UCSD-AML1 (cell line): ENCODE data around the gene RASGRP4.
"Not testable (repeated sequence)": the region's sequence is repeated elsewhere in the genome, so short reads cannot be mapped to it uniquely, and the experiment has no call there.

Experiments used
- DNase-seq: peaks from one replicate; lab custom pipeline; 2025; ENCODE audit not compliant: unreplicated experiment; lab: John Stamatoyannopoulos, UW

Gene RASGRP4, protein sequence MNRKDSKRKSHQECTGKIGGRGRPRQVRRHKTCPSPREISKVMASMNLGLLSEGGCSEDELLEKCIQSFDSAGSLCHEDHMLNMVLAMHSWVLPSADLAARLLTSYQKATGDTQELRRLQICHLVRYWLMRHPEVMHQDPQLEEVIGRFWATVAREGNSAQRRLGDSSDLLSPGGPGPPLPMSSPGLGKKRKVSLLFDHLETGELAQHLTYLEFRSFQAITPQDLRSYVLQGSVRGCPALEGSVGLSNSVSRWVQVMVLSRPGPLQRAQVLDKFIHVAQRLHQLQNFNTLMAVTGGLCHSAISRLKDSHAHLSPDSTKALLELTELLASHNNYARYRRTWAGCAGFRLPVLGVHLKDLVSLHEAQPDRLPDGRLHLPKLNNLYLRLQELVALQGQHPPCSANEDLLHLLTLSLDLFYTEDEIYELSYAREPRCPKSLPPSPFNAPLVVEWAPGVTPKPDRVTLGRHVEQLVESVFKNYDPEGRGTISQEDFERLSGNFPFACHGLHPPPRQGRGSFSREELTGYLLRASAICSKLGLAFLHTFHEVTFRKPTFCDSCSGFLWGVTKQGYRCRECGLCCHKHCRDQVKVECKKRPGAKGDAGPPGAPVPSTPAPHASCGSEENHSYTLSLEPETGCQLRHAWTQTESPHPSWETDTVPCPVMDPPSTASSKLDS

DNA sequence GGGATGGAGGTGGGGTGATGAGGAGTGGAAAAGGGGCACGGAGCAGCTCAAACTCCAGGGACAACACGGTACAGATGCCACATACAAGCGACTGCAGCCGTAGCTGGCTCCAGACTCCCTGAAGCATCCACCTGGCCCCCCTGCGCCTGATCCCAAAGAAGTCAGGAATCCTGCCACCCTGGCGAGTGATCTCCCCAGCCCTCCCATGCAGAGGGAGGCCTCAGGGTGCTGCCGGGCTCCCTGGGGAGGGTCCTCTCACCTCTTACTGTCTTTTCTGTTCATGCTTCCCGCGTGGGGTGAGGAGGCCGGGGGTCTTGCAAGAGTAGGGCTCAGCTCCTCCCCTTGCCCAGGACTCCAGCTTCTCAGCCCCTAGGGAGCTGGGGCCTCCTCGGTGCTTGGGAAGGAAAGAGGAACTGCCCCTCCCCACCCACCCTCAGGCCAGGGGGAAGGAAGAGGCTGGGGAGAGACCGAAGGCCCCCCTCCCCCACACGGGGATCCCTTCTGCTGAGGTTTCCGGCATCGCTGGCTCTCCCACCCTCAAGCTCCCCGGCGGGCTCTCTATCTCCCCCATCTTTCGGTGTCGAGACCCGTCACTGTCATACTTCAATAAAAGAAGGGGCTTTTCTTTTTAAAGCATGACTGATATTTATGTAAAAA, at the start of gene RASGRP4:
RASGRP4 (minus strand) TSS at position 410 of the 657 bp plus-strand sequence; CDS start at position 282, 128 bp downstream.
- peak; percentile 90 for DNase-seq

DNA sequence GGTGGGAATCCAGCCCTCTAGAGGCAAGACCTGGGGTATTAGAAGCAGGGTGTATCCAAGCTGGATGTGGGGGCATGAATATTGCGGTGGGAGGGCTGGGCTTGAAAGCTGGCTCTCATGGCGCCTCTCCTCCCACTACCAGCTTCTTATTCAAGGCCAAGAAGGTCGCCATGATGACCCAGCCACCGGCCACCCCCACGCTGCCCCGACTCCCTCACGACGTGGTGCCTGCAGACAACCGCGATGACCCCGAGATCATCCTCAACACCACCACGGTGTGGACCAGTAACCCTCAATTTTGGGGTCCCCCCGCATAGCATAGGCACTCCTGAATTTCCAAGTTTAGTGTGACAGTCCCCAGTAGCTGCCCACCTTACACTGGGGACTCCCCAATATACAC, 49.2 kb upstream of the RASGRP4 start:
- DNase-seq: no peak

DNA sequence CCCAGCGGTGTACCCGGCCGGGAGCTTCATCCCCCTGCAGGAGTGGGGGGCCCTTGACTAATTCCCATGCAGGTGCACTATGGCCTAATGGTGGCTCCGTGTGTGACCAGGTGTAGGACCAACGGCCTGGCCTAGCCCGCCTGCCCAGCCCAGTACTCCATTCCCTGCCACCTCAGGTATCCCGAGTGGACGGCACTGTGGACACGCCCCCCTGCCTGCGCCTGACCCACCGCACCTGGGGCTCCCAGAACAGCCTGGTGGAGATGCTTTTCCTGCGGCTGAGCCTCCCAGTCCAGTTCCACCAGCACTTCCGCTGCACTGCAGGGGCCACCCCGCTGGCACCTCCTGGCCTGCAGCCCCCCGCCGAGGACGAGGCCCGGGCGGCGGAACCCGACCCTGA, 47.2 kb upstream of the RASGRP4 start:
- DNase-seq: no peak

DNA sequence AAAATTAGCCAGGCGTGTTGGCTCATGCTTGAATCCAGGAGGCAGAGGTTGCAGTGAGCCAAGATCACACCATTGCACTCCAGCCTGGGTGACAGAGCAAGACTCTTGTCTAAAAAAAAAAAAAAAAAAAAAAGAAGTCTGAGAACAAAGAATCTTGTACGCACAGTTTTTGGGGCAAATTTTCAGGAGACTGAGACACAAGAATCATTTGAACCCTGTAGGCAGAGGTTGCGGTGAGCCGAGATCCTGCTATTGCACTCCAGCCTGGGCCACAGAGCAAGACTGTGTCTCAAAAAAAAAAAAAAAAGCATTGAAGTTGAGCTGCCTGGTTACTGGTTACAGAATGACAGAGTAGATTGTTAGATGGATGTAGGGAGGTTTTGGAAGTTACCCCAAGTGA, 46.7 kb upstream of the RASGRP4 start:
- DNase-seq: not testable (repeated sequence)

DNA sequence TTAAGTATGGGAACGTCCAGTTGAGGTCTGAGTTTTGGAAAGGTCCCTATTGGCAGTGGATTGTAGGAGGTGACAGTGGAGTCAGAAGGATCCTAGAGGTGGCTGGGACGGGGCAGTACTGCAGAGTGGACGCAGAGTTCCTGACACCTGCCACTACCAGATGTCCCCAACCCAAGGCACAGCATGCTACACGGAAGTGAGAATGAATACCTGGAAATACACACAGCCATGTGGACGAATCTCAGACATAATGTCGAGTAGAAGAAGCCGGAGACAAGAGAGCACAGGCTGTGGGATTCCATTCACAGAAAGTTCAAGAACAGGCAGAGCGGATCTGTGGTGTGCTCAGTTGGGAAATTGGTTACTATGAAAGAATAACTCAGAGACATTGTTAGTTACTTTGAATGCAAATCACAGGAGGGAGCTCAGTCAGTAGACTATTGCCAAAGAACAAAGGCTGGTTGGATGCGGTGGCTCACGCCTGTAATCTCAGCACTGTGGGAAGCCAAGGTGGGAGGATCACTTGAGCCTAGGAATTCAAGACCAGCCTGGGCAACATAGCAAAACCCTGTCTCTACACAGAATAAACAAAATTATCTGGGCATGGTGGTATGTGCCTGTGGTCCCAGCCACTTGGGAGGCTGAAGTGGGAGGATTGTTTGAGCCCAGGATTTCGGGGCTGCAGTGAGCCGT, 44.9 kb upstream of the RASGRP4 start:
- DNase-seq: no peak

DNA sequence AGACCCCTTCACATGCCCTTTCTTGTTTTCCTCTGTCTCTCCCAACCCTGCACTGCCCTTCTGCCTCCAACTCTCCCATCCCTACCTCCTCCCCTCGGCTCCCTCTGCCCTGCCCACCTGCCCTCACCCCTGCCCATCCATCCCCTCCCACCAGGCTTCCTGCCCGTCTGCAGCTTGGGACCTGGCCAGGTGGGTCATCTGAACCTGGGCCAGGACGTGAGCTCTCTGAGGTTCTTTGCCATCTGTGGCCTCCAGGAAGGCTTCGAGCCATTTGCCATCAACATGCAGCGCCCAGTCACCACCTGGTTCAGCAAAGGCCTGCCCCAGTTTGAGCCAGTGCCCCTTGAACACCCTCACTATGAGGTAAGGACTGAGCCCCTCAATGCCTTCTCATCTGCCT, 43.1 kb upstream of the RASGRP4 start:
- DNase-seq: no peak

DNA sequence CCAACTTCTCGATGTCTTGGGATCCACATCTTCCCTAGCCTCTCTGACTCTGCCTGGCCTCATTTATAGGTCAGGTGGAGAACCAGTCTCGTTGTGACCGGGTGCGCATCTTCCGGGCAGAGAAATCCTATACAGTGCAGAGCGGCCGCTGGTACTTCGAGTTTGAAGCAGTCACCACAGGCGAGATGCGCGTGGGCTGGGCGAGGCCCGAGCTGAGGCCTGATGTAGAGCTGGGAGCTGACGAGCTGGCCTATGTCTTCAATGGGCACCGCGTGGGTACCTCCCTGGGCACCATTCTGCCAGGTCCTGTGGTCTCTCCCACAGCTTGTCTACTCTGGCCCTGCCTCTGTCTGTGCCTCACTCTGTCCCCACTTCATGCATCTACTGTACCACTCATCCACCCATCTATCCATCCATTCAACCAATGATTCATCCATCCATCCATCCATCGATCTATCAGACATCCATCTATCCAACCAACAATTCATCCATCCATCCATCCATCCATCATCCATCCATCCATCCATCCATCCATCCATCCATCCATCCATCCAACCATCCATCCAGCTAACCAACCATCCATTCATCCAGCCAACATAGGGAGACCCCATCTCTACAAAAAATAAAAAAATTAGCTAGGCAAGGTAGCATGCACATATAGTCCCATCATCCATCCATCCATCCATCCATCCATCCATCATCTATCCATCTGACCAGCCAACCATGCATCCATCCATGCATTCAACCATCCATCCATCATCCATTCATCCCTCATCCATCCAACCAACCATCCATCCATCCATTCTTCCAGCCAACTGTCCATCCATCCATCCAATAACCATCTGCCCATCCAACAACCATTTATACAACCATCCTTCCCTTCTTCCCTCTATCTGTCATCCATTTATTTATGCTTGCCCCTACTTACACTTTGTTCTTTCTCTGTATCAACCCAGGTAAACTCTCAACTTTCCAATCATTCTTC, 41.8 kb upstream of the RASGRP4 start:
- no peak for DNase-seq

DNA sequence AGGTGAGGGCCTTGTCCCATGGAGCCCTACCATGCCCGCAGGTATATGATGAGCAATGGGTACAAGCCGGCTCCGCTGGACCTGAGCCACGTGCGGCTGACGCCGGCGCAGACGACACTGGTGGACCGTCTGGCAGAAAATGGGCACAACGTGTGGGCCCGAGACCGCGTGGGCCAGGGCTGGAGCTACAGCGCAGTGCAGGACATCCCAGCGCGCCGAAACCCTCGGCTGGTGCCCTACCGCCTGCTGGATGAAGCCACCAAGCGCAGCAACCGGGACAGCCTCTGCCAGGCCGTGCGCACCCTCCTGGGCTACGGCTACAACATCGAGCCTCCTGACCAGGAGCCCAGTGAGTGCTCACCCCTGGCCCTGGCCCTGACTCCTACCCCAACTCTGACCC, 40.0 kb upstream of the RASGRP4 start:
- no peak for DNase-seq

DNA sequence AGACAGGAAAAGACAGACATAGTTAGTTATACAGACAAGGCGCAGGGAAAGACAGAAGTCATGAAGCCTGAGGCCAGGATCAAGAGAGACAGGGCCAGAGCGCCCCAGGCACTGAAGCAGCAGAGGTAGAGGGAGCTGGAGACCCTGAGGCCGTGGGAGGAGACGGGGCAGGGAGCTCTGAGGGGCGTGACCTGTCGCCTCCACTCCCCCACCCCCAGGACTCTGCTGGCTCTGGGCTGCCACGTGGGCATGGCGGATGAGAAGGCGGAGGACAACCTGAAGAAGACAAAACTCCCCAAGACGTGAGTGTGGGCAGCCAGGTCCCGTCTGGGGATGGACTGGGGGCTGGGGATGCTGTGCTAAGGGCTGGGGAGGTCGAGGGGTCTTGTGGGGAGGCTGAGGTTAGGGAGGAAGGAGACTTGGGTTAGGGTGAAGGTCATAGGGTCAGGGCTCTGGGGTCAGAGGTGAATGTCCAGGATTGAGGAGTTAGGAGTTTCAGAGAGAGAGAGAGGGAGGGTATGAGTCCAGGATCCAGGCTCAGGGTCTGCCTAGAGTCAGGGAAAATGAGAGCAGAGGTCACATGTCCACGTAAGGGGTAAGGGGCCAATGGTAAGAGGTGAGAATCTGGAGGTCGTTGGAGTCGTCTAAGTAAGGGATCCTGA, 38.5 kb upstream of the RASGRP4 start:
- DNase-seq: no peak

DNA sequence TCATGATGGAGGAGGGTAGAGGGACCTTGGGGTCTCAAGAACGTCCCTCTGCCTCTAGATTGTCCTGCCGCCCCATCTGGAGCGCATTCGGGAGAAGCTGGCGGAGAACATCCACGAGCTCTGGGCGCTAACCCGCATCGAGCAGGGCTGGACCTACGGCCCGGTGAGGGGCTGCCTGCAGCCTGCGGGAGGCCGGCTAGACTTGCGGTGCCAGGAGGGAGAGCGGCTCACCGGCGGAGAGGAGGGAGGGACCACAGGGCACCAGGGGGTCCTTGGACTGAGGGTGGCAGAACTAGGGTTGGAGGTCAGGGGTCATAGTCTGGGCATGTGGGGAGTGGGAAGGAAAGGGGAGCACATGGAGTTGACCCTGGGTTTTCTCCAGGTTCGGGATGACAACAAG, 37.3 kb upstream of the RASGRP4 start:
- no peak for DNase-seq

DNA sequence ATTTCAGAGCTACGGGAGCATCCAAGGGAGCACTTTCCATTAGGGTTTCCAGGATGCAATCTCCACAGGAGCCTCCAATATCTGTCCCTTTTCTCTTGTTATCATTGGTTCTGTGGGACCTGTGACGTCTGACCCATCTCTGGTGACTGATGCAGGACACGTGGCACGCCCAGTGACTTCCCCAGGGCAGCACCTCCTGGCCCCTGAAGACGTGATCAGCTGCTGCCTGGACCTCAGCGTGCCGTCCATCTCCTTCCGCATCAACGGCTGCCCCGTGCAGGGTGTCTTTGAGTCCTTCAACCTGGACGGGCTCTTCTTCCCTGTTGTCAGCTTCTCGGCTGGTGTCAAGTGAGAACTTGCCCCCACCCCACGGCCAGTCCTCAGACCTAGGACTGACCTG, 33.0 kb upstream of the RASGRP4 start:
- DNase-seq: no peak

DNA sequence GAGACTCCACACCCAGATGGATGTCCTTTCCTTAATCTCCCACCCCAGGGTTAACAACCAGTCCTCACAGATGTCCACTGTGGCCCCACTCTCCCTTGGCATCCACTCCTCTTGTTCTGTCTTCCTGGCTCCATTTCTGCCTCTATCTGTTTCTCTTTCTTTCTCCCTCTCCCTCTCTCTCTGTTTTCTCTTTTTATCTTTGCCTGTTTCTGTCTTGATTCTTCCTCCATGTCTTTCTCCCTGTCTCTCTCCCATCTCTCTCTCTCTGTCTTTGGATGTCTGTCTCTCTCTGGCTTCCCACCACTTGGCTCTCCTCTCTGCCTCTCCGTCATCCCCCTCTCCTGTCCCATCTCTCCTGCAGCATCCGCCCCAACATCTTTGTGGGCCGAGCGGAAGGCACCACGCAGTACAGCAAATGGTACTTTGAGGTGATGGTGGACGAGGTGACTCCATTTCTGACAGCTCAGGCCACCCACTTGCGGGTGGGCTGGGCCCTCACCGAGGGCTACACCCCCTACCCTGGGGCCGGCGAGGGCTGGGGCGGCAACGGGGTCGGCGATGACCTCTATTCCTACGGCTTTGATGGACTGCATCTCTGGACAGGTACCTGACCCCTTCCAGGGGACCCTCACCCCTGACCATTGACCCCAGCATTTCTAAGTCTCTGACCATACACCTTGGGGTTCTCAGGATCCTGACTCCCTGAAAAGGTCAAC, 31.8 kb upstream of the RASGRP4 start:
- DNase-seq: no peak

DNA sequence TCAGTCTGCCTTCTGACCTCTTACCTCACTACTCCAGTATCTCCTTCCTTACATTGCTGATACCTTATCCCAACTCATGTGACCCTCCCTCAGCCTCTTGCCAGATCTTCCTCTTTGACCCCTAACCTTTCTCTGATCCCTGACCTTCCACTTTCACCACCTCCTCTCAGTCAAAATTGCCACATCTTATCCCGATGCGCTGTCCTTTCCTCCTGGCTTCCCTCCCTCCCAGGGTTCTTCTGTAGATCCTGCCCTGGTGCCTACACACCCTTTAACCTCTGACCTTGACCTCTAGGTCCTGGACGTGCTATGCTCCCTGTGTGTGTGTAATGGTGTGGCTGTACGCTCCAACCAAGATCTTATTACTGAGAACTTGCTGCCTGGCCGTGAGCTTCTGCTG, 31.2 kb upstream of the RASGRP4 start:
- DNase-seq: no peak

DNA sequence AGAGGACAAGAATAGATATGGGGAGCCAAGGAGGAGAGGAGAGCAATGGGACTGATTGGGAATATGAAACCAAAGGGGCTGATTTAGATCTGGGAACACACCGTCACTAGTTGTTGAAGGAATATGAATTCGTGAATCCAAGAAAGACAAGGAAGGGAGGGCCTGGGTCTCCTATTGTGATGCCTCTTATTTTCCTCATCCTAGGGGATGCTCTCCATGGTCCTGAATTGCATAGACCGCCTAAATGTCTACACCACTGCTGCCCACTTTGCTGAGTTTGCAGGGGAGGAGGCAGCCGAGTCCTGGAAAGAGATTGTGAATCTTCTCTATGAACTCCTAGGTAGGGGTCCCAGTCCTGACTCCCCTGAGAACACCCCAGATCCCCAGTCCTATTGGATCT, 29.0 kb upstream of the RASGRP4 start:
- no peak for DNase-seq

DNA sequence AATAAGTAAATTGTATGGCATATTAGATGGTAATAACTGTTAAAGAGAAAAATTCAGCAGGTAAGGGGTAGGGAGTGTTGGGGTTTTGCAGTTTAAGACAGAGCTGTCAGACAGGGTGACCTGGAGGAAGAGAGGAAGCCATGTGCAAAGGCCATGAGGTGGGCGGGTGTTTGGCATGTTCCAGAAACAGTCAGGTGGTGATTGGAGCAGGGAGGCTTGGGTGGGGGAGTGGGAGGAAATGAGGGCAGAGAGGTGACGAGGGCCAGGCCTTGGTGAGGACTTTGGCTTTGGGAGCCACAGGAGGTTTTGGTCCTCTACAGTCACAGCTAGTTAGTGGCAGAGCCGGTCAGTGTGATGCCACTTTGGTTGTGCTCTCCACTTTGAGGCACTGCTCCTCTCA, 27.6 kb upstream of the RASGRP4 start:
- no peak for DNase-seq

DNA sequence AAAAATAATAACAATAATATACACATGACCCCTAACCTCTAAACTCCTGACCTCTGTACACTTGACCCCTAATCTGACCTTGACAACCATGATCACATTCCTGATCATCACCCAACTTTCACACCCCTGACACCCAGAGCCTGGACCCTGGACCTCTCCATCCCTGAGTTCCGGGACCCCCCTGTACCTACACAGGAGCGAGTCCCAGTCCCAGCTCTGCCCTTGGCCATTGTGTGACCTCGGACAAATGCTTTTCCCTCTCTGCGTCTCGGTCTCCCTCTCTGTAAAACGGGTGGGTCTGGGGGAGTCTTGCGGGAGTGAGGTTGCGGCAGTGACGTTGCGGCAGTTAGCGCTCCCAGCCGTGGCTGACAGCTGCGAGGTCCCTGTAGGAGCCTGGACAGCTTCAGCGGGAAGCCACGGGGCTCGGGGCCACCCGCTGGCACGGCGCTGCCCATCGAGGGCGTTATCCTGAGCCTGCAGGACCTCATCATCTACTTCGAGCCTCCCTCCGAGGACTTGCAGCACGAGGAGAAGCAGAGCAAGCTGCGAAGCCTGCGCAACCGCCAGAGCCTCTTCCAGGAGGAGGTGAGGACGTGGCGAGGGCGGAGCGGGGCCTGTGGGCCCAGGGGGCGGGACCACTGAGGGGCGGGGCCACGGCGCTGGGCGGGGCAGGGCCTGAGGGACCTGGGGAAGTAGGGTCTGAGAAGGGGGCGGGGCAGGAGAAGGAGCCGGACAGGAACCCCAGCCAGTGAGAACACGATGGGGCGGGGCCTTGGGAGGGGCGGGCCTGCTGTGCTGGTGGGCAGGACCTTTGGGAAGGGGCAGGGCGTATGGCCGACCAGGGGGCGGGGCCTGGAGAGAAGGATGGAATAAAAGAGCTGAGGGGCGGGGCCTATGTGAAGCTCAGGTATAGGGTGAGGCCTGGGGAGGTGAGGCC, 26.7 kb upstream of the RASGRP4 start:
- no peak for DNase-seq

DNA sequence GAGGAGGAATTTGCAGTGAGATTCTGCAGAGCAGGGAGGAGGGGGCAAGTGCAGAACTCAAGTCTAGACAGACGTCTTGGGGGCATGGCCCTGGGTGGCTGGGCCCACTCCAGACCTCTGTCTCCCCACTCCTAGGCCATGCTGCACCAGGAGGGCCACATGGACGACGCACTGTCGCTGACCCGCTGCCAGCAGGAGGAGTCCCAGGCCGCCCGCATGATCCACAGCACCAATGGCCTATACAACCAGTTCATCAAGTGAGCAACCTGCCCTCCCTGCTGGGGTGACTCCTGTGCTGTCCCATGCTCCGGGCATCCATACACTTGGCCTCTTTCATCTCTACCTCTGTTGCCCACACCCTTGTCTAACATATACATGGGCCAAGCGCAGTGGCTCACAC, 25.6 kb upstream of the RASGRP4 start:
- no peak for DNase-seq

DNA sequence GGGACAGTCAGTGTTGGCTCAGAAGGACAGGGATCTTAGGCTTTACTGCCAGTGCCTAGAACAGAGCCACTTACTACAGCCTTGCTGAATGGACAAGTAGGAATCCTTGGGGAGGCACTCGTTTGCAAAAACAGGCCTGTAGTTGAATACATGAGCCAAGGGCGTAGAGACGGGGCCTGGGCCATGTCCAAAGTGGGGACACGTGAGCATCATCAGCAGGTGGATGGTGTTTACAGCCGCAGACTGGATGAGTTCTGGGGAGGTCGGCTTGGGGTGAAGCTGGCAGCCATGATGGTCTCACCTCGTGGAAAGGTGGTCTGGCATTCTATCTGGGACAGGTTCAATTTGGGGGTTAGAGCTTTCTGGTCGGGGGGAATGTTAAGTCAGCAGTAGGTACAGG, 25.0 kb upstream of the RASGRP4 start:
- no peak for DNase-seq
